ENCODE results near the gene BLOC1S1.

DNA sequence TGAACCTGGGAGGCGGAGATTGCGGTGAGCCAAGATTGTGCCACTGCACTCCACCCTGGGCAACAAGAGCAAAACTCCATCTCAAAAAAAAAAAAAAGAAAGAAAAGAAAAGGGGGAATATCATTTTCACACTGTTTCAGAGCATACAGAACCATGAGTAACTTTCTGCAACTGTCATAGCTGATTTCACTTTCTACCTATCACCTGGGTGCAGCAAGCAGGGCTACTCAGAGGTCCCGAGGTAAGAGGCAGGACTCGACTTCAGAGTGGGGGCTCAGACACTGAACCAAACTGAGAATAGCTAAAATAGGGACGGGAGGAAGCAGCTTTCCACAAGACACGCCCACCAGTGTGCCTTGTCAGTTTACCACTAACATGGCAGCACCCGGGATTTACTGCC lies 49.3 kb upstream of the BLOC1S1 start:
- TF ChIP-seq, protein P1, sequence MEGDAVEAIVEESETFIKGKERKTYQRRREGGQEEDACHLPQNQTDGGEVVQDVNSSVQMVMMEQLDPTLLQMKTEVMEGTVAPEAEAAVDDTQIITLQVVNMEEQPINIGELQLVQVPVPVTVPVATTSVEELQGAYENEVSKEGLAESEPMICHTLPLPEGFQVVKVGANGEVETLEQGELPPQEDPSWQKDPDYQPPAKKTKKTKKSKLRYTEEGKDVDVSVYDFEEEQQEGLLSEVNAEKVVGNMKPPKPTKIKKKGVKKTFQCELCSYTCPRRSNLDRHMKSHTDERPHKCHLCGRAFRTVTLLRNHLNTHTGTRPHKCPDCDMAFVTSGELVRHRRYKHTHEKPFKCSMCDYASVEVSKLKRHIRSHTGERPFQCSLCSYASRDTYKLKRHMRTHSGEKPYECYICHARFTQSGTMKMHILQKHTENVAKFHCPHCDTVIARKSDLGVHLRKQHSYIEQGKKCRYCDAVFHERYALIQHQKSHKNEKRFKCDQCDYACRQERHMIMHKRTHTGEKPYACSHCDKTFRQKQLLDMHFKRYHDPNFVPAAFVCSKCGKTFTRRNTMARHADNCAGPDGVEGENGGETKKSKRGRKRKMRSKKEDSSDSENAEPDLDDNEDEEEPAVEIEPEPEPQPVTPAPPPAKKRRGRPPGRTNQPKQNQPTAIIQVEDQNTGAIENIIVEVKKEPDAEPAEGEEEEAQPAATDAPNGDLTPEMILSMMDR (IDR thresholded peaks at IDR 0.05; ENCODE audit: insufficient read depth, low read depth, low read length): no peak
- TF ChIP-seq EZH2 (IDR thresholded peaks at IDR 0.05; ENCODE audit: insufficient read depth, low read length): no peak
